GM15510 (cell line): ENCODE results near the gene PHKG2.

Experiments
- POLR2A ChIP-seq: IDR thresholded peaks from 3 replicates; pipeline ENCODE4 v1.6.1; 2011; ENCODE audit warnings: borderline replicate concordance; ENCODE audit not compliant: insufficient read length; ENCODE audit errors: extremely low read depth

Gene PHKG2

GRCh38 chr16:30747799-30748633 is at the start of gene PHKG2:
PHKG2 (plus strand) TSS chr16:30748425; CDS start chr16:30748821, 396 bp downstream.
- peak; percentile 85 for TF ChIP-seq POLR2A

GRCh38 chr16:30698816-30699614 is 49.2 kb upstream of the PHKG2 start, which contains the start of gene SRCAP:
SRCAP (plus strand) TSS chr16:30699171; CDS start chr16:30700825, 1,654 bp downstream.
- peak; percentile 79 for TF ChIP-seq POLR2A

DNA sequence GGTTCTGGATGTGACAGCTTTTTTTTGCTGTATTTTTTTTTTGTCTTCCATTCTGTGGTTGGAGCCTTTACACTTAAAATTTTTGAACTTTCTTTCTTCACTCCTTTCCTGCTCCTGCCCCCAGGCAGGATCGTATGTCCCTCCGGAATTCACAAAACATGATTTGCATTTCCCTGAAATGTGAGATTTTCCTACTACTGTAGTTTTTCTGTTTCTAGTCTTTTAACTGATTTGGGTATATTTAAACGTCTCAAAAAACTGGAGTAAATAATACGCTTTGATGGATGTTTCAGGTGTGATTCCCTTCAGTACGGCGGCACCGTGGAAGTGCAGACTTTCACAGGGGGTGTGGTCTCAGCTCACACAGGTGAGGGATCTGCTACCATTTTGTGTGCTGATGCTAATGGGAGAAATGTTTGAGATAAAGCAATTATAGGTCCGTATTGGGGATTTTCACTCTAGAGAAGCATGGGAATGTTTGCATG is 48.6 kb upstream of the PHKG2 start:
- no peak for TF ChIP-seq POLR2A

GRCh38 chr16:30700491-30700890 is 47.7 kb upstream of the PHKG2 start:
- no peak for TF ChIP-seq POLR2A

GRCh38 chr16:30700971-30701370 is 47.3 kb upstream of the PHKG2 start:
- no peak for TF ChIP-seq POLR2A

GRCh38 chr16:30703971-30704370 is 44.3 kb upstream of the PHKG2 start:
- TF ChIP-seq POLR2A = no peak

GRCh38 chr16:30706046-30706445 is 42.2 kb upstream of the PHKG2 start:
- TF ChIP-seq POLR2A = no peak

GRCh38 chr16:30710971-30711370 is 37.3 kb upstream of the PHKG2 start:
- TF ChIP-seq POLR2A = no peak

GRCh38 chr16:30711712-30712111 is 36.5 kb upstream of the PHKG2 start:
- TF ChIP-seq POLR2A = no peak

DNA sequence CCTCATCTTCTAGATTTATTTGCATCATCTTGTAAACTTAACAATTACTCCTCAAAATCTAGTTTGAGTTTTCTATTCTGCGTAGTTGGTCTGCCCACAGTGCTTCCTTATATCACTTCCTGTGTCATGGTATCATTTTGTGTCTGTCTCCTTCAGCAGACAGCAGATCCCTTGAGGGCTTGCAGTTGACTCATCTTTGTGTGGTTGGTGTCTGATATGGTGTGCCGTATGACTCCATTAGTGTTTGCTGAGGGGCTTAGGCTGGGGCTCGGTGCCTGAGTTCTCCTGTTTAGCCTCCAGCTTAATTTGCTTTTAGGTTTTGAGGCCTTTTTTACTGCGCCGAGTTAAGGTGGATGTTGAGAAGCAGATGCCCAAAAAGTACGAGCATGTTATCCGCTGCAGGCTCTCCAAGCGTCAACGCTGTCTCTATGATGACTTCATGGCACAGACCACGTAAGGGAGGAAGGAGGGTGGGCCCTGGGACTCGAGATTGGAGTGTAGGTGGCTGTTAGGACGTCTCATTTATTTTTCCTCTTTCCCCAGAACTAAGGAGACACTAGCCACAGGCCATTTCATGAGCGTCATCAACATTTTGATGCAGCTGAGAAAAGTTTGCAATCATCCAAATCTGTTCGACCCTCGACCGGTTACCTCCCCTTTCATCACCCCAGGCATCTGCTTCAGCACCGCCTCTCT is 32.3 kb upstream of the PHKG2 start:
- no peak for TF ChIP-seq POLR2A

DNA sequence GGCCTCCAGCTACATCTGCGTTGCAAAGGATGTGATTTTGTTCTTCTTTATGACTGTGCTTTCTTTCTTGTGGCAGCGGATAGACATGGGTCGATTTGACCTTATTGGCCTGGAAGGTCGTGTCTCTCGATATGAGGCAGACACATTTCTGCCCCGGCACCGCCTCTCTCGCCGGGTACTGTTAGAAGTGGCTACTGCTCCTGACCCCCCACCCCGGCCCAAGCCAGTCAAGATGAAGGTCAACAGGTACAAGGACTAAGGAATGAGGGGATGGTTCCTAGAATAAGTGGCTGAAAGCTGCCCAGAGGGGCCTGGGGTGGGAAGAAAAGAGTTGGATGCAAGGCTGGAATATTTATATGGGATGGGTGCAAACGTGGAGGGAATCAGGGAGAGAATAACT is 28.1 kb upstream of the PHKG2 start:
- TF ChIP-seq POLR2A = no peak

DNA sequence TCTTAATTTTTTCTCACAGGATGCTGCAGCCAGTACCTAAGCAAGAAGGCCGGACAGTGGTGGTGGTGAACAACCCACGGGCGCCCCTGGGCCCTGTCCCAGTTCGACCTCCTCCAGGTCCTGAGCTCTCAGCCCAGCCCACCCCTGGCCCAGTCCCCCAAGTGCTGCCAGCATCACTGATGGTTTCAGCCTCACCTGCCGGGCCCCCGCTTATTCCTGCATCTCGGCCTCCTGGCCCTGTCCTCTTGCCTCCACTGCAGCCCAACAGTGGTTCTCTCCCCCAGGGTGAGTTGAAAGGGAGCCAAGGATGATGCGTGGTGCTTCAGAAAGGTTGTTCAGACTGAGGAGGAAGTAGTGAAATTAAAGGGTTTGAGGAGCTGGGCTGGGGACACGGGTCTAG is 27.5 kb upstream of the PHKG2 start:
- no peak for TF ChIP-seq POLR2A

DNA sequence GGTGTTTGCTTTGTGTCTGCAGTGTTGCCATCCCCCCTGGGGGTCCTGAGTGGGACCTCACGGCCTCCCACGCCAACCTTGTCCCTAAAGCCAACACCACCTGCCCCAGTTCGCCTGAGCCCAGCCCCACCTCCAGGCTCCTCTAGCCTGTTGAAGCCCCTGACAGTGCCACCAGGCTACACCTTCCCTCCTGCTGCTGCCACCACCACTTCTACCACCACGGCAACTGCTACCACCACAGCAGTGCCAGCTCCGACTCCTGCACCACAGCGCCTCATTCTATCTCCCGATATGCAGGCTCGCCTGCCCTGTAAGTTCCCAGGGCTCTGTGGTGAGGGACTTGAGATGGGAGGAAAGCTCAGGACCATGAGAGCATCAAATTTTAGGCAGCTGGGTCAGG is 27.1 kb upstream of the PHKG2 start:
- no peak for TF ChIP-seq POLR2A

DNA sequence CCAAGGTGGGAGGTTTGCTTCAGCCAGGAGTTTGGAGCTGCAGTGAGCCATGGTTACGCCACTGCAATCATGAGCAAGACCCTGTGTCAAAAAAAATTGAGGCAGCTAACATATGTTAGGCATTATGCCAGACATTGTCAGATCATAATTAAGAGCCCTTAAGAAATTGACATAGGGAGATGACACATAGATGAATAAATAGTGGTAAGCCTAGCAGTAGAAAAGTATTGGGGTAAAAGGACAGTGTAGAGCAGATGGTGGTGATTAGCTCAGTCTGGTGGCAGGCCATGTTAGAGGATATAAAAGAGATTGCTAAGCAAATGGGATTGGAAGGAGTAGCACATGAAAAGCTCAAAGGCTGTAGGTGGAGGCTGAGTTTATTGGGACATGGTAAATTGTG is 26.6 kb upstream of the PHKG2 start:
- no peak for TF ChIP-seq POLR2A

GRCh38 chr16:30722443-30722842 is 25.8 kb upstream of the PHKG2 start:
- no peak for TF ChIP-seq POLR2A
